ES-I3 (cell line): ENCODE results near the gene TTC9C.

ENCODE experiments used
- H3K36me3 ChIP-seq: 2 replicates; pipeline ENCODE4 v1.6.1; 2013; ENCODE audit warnings: mild to moderate bottlenecking, low read length, control low read depth, moderate library complexity; ENCODE audit not compliant: insufficient read depth
- H3K4me1 ChIP-seq: 2 replicates; pipeline ENCODE4 v1.6.1; 2013; ENCODE audit warnings: mild to moderate bottlenecking, control low read depth, low read length; ENCODE audit not compliant: insufficient read depth
- H3K9ac ChIP-seq: 2 replicates; pipeline ENCODE4 v1.6.1; 2013; ENCODE audit warnings: low read depth, mild to moderate bottlenecking, low read length, moderate library complexity
- H3K9me3 ChIP-seq: 2 replicates; pipeline ENCODE4 v1.6.1; 2013; ENCODE audit warnings: mild to moderate bottlenecking, low read length, moderate library complexity; ENCODE audit not compliant: control insufficient read depth, insufficient read depth

The TTC9C gene

GRCh38 chr11:62705880-62706849 is 22.1 kb upstream of the TTC9C start:
- Histone ChIP-seq H3K9ac (peak overlapping the region; percentile 74), H3K9me3 (no peaks in the 10 kb centered on the region), H3K36me3 (no peaks in the 10 kb centered on the region), H3K4me1 (no peaks in the 10 kb centered on the region)

- peak overlapping the region; percentile 70 for H3K9ac ChIP-seq
- no peaks in the 10 kb centered on the region for H3K36me3 ChIP-seq
- H3K9me3 ChIP-seq = no peaks in the 10 kb centered on the region
- H3K4me1 ChIP-seq = no peaks in the 10 kb centered on the region
Observed at GRCh38 chr11:62706850-62707247, 21.4 kb upstream of the TTC9C start.

GRCh38 chr11:62707277-62707861 is 20.9 kb upstream of the TTC9C start, which contains the start of the genes BSCL2 and GNG3:
TSS of gene BSCL2 (minus strand) at chr11:62707424. CDS start at chr11:62707195, 229 bp downstream.
TSS of gene GNG3 (plus strand) at chr11:62707676. CDS start at chr11:62708296, 620 bp downstream.
- no peaks in the 10 kb centered on the region for H3K36me3 ChIP-seq
- H3K4me1 ChIP-seq = no peaks in the 10 kb centered on the region
- peak within 1 kb of the TSS; percentile 70 for H3K9ac ChIP-seq
- H3K9me3 ChIP-seq = no peaks in the 10 kb centered on the region

- Histone ChIP-seq H3K9ac (peak overlapping the region; percentile 89; the same call in 1 of the 2 replicates), H3K36me3 (no peaks in the 10 kb centered on the region), H3K9me3 (no peaks in the 10 kb centered on the region), H3K4me1 (no peaks in the 10 kb centered on the region)
Observed at GRCh38 chr11:62708392-62708791, 19.9 kb upstream of the TTC9C start.

- Histone ChIP-seq H3K36me3 (no peaks in the 10 kb centered on the region), H3K9ac (peak overlapping the region; percentile 89), H3K9me3 (no peaks in the 10 kb centered on the region), H3K4me1 (no peaks in the 10 kb centered on the region)
Observed at GRCh38 chr11:62708793-62709192, 19.5 kb upstream of the TTC9C start.

- Histone ChIP-seq H3K4me1 (no peaks in the 10 kb centered on the region), H3K9ac (peak overlapping the region; percentile 89), H3K9me3 (no peaks in the 10 kb centered on the region), H3K36me3 (no peaks in the 10 kb centered on the region; the same call in 1 of the 2 replicates)
Observed at GRCh38 chr11:62709247-62710000, 18.9 kb upstream of the TTC9C start.

GRCh38 chr11:62710001-62710345 is 18.3 kb upstream of the TTC9C start:
- Histone ChIP-seq H3K9ac (peak overlapping the region; percentile 89), H3K36me3 (peaks cover 3% of the 10 kb centered on the region), H3K9me3 (no peaks in the 10 kb centered on the region), H3K4me1 (no peaks in the 10 kb centered on the region)

- Histone ChIP-seq H3K4me1 (no peaks in the 10 kb centered on the region), H3K36me3 (peaks cover 23% of the 10 kb centered on the region), H3K9ac (no peak overlapping the region), H3K9me3 (no peaks in the 10 kb centered on the region)
Observed at GRCh38 chr11:62712276-62712812, 15.9 kb upstream of the TTC9C start.

GRCh38 chr11:62712861-62713260 is 15.4 kb upstream of the TTC9C start:
- Histone ChIP-seq H3K9me3 (no peaks in the 10 kb centered on the region), H3K9ac (no peak overlapping the region), H3K4me1 (no peaks in the 10 kb centered on the region), H3K36me3 (peaks cover 23% of the 10 kb centered on the region)

- no peaks in the 10 kb centered on the region for H3K4me1 ChIP-seq
- no peaks in the 10 kb centered on the region for H3K9me3 ChIP-seq
- peaks cover 23% of the 10 kb centered on the region for H3K36me3 ChIP-seq
- H3K9ac ChIP-seq = no peak overlapping the region
Observed at GRCh38 chr11:62713343-62713742, 14.9 kb upstream of the TTC9C start.

GRCh38 chr11:62715150-62716130 is 12.8 kb upstream of the TTC9C start:
- Histone ChIP-seq H3K9ac (no peak overlapping the region), H3K4me1 (no peaks in the 10 kb centered on the region), H3K36me3 (peaks cover 34% of the 10 kb centered on the region), H3K9me3 (no peaks in the 10 kb centered on the region)

GRCh38 chr11:62716206-62716605 is 12.1 kb upstream of the TTC9C start:
- Histone ChIP-seq H3K9ac (no peak overlapping the region), H3K9me3 (no peaks in the 10 kb centered on the region), H3K36me3 (peaks cover 39% of the 10 kb centered on the region), H3K4me1 (no peaks in the 10 kb centered on the region)

- H3K9ac ChIP-seq = no peak overlapping the region
- H3K36me3 ChIP-seq = peaks cover 45% of the 10 kb centered on the region
- H3K9me3 ChIP-seq = no peaks in the 10 kb centered on the region
- no peaks in the 10 kb centered on the region for H3K4me1 ChIP-seq
Observed at GRCh38 chr11:62716816-62717215, 11.5 kb upstream of the TTC9C start.
